GM23338 (cell line): ENCODE measurements around the gene GET4. TPM values are rescaled to one million over a fixed set of nuclear protein-coding genes. Genes with fewer than 3 reads are reported as not detected.

ENCODE experiments used
- ATAC-seq: fragments of 200-7000 bp; cut with Tn5 transposase; 3 replicates; pipeline ENCODE4 v1.9.1; 2020
- DNase-seq: peaks from one replicate; pipeline ENCODE4 v3.0.0-alpha.2; 2015; ENCODE audit warnings: low spot score
- H2AFZ ChIP-seq: fragments of 200-600 bp; sonication (generic); 2 replicates; pipeline ENCODE4 v1.8.0; 2016; ENCODE audit warnings: antibody characterized with exemption, mild to moderate bottlenecking, moderate library complexity
- H3F3A ChIP-seq: fragments of 200-600 bp; sonication (generic); replicated peaks from 2 replicates; pipeline ENCODE4 v1.8.0; 2017; ENCODE audit warnings: antibody characterized with exemption, mixed run types, low read depth
- H3K27ac ChIP-seq: fragments of 200-600 bp; sonication (generic); 2 replicates; pipeline ENCODE4 v1.6.1; 2016; ENCODE audit warnings: low read depth
- H3K27me3 ChIP-seq: fragments of 200-600 bp; sonication (generic); 2 replicates; pipeline ENCODE4 v1.8.0; 2016; ENCODE audit warnings: mild to moderate bottlenecking, mixed run types, moderate library complexity; ENCODE audit not compliant: insufficient read depth
- H3K36me3 ChIP-seq: fragments of 200-600 bp; sonication (generic); 2 replicates; pipeline ENCODE4 v1.8.0; 2016; ENCODE audit warnings: mild to moderate bottlenecking; ENCODE audit not compliant: insufficient read depth
- H3K4me1 ChIP-seq: fragments of 200-600 bp; sonication (generic); 2 replicates; pipeline ENCODE4 v1.8.0; 2016; ENCODE audit warnings: mild to moderate bottlenecking, moderate library complexity; ENCODE audit not compliant: insufficient read depth
- H3K4me2 ChIP-seq: fragments of 200-600 bp; sonication (generic); 2 replicates; pipeline ENCODE4 v1.7.1; 2017; ENCODE audit warnings: mixed run types
- H3K4me3 ChIP-seq: fragments of 200-600 bp; sonication (generic); 2 replicates; pipeline ENCODE4 v1.6.1; 2016; ENCODE audit warnings: mixed run types
- H3K79me2 ChIP-seq: fragments of 200-600 bp; sonication (generic); replicated peaks from 2 replicates; pipeline ENCODE4 v1.8.0; 2017; ENCODE audit warnings: mild to moderate bottlenecking; ENCODE audit not compliant: insufficient read depth
- H3K9me2 ChIP-seq: fragments of 200-600 bp; sonication (generic); 2 replicates; pipeline ENCODE4 v1.8.0; 2017; ENCODE audit not compliant: insufficient read depth
- H4K20me1 ChIP-seq: fragments of 200-600 bp; sonication (generic); replicated peaks from 2 replicates; pipeline ENCODE4 v1.8.0; 2017; ENCODE audit warnings: mild to moderate bottlenecking; ENCODE audit not compliant: insufficient read depth
- H3K27ac Mint-ChIP-seq: 2 replicates; pipeline ENCODE4 v1.8.0; 2020; ENCODE audit warnings: inconsistent platforms, mild to moderate bottlenecking, moderate library complexity, mixed read lengths
- H3K27me3 Mint-ChIP-seq: 3 replicates; pipeline ENCODE4 v1.8.0; 2022; ENCODE audit warnings: low read depth, mild to moderate bottlenecking, moderate library complexity, mixed read lengths, inconsistent platforms; ENCODE audit not compliant: insufficient read depth, poor library complexity
- H3K36me3 Mint-ChIP-seq: 3 replicates; pipeline ENCODE4 v1.8.0; 2021; ENCODE audit warnings: low read depth, mild to moderate bottlenecking, inconsistent platforms, moderate library complexity, mixed read lengths
- H3K4me1 Mint-ChIP-seq: 3 replicates; pipeline ENCODE4 v1.8.0; 2020; ENCODE audit warnings: mild to moderate bottlenecking, inconsistent platforms, mixed read lengths
- H3K4me3 Mint-ChIP-seq: 3 replicates; pipeline ENCODE4 v1.8.0; 2021; ENCODE audit warnings: moderate library complexity, mild to moderate bottlenecking, inconsistent platforms, mixed read lengths
- H3K9me3 Mint-ChIP-seq: 3 replicates; pipeline ENCODE4 v1.8.0; 2020; ENCODE audit warnings: moderate library complexity, mild to moderate bottlenecking, inconsistent platforms, mixed read lengths
- CREB1 ChIP-seq: fragments of 250-450 bp; sonication (Bioruptor Pico); IDR thresholded peaks from 2 replicates; pipeline ENCODE4 v1.5.0; 2020; ENCODE audit warnings: low read depth, mild to moderate bottlenecking, moderate library complexity
- ETS1 ChIP-seq: IDR thresholded peaks from 2 replicates; pipeline ENCODE4 v1.6.1; 2016; ENCODE audit warnings: antibody characterized with exemption
- EZH2phosphoT487 ChIP-seq: fragments of 200-600 bp; sonication (generic); IDR thresholded peaks from one replicate; pipeline ENCODE4 v1.8.1; 2018; ENCODE audit warnings: antibody characterized with exemption; ENCODE audit not compliant: unreplicated experiment
- NANOG ChIP-seq: IDR thresholded peaks from 2 replicates; pipeline ENCODE4 v1.6.1; 2016; ENCODE audit warnings: antibody characterized with exemption, borderline replicate concordance
- POLR2AphosphoS5 ChIP-seq: IDR thresholded peaks from 2 replicates; pipeline ENCODE4 v1.6.1; 2016; ENCODE audit warnings: antibody characterized with exemption, low read depth
- REST ChIP-seq: IDR thresholded peaks from one replicate; pipeline ENCODE4 v1.6.1; 2018; ENCODE audit warnings: antibody characterized with exemption; ENCODE audit not compliant: unreplicated experiment
- ZNF114 ChIP-seq: fragments of 250-450 bp; sonication (Bioruptor Pico); IDR thresholded peaks from 2 replicates; pipeline ENCODE4 v1.5.0; 2020; ENCODE audit warnings: mild to moderate bottlenecking, moderate library complexity
- ZNF331 ChIP-seq: fragments of 250-450 bp; sonication (Bioruptor Pico); IDR thresholded peaks from 2 replicates; pipeline ENCODE4 v1.5.0; 2020; ENCODE audit warnings: low read depth, mild to moderate bottlenecking, moderate library complexity
- ZNF462 ChIP-seq: fragments of 250-450 bp; sonication (Bioruptor Pico); IDR thresholded peaks from 2 replicates; pipeline ENCODE4 v1.5.0; 2020; ENCODE audit warnings: mild to moderate bottlenecking, moderate library complexity
- polyA plus RNA-seq: library from polyadenylated mRNA; unstranded; fragments of >200 nt; fragmentation: Nextera tagmentation; extraction: Ambion mirVana; gene quantifications from 2 replicates; pipeline ENCODE4 v1.2.1, GENCODE V29; 2016
- total RNA-seq: library from RNA; depleted of rRNA; stranded (reverse); fragments of >200 nt; shearing (Covaris generic); gene quantifications from 2 replicates; pipeline ENCODE4 v1.2.3, GENCODE V29; 2014

GET4 gene
- total and polyA plus RNA-seq, 2 experiments from 2014 or later, result 48.0 to 79.1 TPM

- H3K4me2 ChIP-seq, result no peak overlapping the region
- H3K4me3 ChIP-seq, result no peak overlapping the region
- Mint-ChIP-seq H3K4me1 (no peaks in the 10 kb centered on the region; the same call in 2 of the 3 replicates), H3K9me3 (peaks cover 5% of the 10 kb centered on the region), H3K27me3 (peaks cover 7% of the 10 kb centered on the region), H3K36me3 (no peaks in the 10 kb centered on the region; the same call in 2 of the 3 replicates), H3K4me3 (no peak overlapping the region), H3K27ac (no peak overlapping the region)
- H3K4me1 ChIP-seq, result no peaks in the 10 kb centered on the region
- no peaks in the 10 kb centered on the region for H3F3A ChIP-seq
- no peaks in the 10 kb centered on the region for H3K9me2 ChIP-seq
- H3K79me2 ChIP-seq, result no peaks in the 10 kb centered on the region
- TF ChIP-seq NANOG (no peak), REST (no peak), EZH2phosphoT487 (no peak)
- H4K20me1 ChIP-seq, result no peaks in the 10 kb centered on the region
- DNase-seq (no peak), ATAC-seq (no peak)
- no peaks in the 10 kb centered on the region for H3K36me3 ChIP-seq
- peaks cover 8% of the 10 kb centered on the region; the same call in 1 of the 2 replicates for H3K27me3 ChIP-seq
- no peak overlapping the region for H2AFZ ChIP-seq
- H3K27ac ChIP-seq, result no peak overlapping the region
These were observed 61.6 kb downstream of the GET4 start for GRCh38 chr7:937856-938484.

- H3K27ac ChIP-seq, result no peak overlapping the region
- Mint-ChIP-seq H3K4me3 (no peak overlapping the region), H3K9me3 (peaks cover 5% of the 10 kb centered on the region), H3K36me3 (no peaks in the 10 kb centered on the region; the same call in 2 of the 3 replicates), H3K27ac (no peak overlapping the region), H3K27me3 (peaks cover 7% of the 10 kb centered on the region), H3K4me1 (no peaks in the 10 kb centered on the region; the same call in 2 of the 3 replicates)
- no peak overlapping the region for H2AFZ ChIP-seq
- H3K79me2 ChIP-seq, result no peaks in the 10 kb centered on the region
- no peaks in the 10 kb centered on the region for H3K9me2 ChIP-seq
- no peaks in the 10 kb centered on the region for H4K20me1 ChIP-seq
- no peak overlapping the region for H3K4me2 ChIP-seq
- no peak for ATAC-seq
- no peaks in the 10 kb centered on the region for H3K36me3 ChIP-seq
- TF ChIP-seq ZNF114 (CRISPR knock-in tag) (no peak), NANOG (no peak), ZNF462 (CRISPR knock-in tag) (no peak), ETS1 (no peak), EZH2phosphoT487 (no peak), ZNF331 (no peak), POLR2AphosphoS5 (no peak), CREB1 (no peak)
- H3K4me1 ChIP-seq, result no peaks in the 10 kb centered on the region
- H3F3A ChIP-seq, result no peaks in the 10 kb centered on the region
- no peak for DNase-seq
- peaks cover 8% of the 10 kb centered on the region; the same call in 1 of the 2 replicates for H3K27me3 ChIP-seq
- no peak overlapping the region for H3K4me3 ChIP-seq
These were observed 62.3 kb downstream of the GET4 start for GRCh38 chr7:938546-939185.
